Prostate gland (tissue), 2 donors: Measurements from ENCODE around the gene ADAMTS20.

Source experiments
- CTCF ChIP-seq, 4 experiments: fragments of 200-600 bp in 2 of 4; fragments of 450-650 bp in 2 of 4; sonication (generic) in 2 of 4; IDR thresholded peaks; 1 replicate in 3 of 4; 2 replicates in 1 of 4; pipeline ENCODE4 v1.5.1; 2016 to 2019; ENCODE audit warnings: antibody characterized with exemption in 4 of 4, mild to moderate bottlenecking in 2 of 4, moderate library complexity in 2 of 4
- POLR2A ChIP-seq: fragments of 450-650 bp; IDR thresholded peaks from one replicate; pipeline ENCODE4 v1.6.1; 2016; ENCODE audit warnings: antibody characterized with exemption, mild to moderate bottlenecking
- POLR2AphosphoS5 ChIP-seq: sonication (generic); formaldehyde crosslinking; IDR thresholded peaks from one replicate; pipeline ENCODE4 v1.6.1; 2017; ENCODE audit warnings: antibody characterized with exemption

- TF ChIP-seq CTCF (IDR thresholded peaks at IDR 0.05) (no peak), POLR2AphosphoS5 (no peak), POLR2A (no peak)
Measured at GRCh38 chr12:43416981-43417380, 135.0 kb downstream of the ADAMTS20 start.
